OCI-M2 (cell line): Measurements from ENCODE around the gene TCF15.

Experiments used
- DNase-seq: peaks from one replicate; lab custom pipeline; 2025; ENCODE audit not compliant: unreplicated experiment; lab: John Stamatoyannopoulos, UW

The TCF15 gene

DNA sequence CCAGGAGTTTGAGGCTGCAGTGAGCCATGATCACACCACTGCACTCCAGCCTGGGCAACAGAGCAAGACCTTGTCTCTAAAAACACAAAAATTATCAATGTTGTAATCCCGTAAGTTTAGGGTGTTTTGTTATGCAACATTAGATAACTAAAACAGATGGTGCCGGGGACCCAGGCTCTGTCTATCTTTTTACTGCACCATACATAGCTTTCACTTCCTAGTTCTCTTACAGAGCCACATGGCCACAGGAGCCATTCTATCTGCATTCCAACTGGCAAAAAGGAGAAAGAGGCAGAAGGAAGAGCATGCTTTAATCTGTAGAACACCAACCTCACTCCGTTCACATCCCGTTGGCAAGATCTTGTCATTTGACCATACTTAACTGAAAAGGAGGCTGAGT lies 5.4 kb upstream of the TCF15 start:
- DNase-seq: no peak

DNA sequence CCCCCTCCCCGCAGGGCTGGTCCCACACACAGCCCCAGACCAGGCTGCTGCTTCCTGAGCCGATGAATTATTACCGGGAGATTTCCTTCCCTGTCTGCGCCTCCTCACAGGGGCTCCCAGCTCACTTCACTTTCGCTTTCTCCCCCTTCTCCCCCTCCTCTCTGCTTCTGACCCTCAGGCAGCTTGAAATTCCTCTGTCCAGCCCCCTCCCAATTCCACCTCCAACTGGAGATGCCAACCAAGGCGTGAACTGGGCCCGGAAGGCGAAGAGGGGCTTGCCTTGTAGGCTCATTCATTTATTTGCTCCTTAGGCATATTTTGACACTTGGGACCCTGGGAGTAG lies 1.7 kb upstream of the TCF15 start:
- DNase-seq: no peak

DNA sequence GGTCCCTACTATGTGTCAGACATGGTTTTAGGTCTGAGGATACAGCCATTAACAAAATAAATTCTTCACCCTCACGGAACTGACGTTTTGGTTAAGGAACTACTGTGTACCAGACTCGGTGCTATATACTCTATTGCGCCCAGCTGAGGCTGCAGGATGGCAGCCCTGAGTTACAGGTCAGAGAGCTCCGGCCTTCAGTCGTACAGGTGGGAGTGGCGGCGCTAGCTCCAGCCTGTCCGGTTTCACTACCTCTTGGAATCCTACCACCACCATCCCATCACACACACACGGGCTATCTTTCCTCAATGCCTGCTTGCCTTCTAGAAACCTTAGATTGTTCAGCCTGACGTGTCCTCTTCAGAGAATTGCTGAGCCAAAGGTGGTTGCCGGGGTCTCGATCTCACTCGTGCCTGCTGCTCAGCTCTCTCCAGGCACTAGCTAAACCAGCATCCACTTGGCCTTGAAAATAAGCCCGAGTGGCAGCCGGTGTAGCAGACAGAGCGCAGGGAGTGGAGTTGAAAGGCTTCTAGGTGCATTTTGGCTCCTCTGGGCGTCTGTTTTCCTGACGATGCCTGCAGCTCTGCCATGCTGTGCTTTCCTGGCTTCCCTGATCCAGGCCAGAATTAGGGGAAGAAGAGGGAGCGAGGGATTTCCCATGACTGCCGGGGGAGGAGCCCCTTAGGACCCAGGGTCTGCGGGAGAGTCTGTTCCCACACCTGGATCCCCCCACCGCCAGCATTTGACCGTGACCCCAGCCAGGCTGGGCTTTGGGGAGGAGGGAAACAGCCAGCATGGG lies 1.1 kb upstream of the TCF15 start:
- DNase-seq: no peak

DNA sequence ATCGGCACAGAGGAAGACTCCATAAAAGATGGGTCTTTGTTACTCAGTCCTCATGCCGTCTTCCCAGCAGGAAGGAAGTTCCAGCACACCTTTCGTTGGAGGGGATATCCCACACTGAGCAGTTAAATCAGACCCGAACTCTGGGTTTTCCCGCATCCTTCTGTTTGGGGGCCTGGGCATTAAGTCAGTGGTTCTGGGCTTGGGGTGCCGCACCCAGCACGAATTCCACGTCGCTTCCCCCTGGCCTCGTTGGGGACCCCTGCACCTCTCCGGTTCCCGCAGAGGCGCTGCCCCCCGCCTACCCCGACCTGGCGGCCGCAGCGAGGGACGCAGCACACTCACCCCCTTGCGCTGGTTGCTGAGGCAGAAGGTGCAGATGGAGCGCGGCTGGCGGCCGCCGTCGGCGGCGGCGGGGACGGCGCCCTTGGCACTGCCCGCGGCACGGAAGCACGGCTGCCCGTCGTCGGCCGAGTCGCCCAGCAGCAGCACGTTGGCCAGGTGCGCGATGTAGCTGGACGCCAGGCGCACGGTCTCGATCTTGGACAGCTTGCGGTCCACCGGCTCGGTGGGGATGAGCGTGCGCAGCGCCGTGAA lies 641 bp downstream of the TCF15 start:
- no peak for DNase-seq

DNA sequence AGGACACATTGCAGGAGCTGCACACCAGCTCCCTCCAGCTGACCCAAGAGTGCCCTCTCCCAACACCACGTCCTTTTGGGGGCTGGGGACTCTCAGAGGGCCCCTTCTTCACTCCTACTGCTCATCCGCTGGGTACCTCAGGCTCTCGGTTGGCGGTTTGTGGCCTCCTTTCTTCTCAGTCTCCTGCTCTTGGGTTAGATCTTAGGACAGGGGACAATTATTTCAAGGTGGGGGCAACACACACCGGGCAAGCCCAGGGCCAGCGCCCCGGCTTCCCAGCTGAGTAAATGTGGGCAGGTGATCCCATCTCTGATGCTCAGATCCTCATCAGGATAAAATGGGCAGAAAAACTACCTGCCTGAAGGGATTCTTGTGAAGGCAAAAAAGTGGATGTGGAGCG lies 1.1 kb downstream of the TCF15 start:
- no peak for DNase-seq

DNA sequence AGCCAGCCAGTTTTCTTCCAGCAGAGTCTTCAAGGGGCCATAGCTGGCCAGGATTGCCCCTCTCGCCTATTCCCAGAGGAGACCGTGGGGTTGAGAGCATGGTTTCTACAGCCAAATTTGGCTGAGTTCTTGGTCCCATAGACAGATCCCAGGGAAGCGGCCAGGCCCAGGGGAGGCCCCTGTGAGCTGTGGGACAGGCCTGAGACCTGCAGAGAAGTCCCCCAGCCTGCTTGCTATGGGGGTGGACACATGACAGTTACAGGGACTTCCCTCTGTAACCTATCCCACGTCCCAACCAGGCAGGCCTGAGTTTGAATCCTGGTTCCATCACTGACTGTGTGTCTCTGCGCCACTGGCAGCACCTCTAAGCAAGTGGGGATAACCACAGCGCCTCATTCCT lies 2.6 kb downstream of the TCF15 start:
- DNase-seq: no peak

DNA sequence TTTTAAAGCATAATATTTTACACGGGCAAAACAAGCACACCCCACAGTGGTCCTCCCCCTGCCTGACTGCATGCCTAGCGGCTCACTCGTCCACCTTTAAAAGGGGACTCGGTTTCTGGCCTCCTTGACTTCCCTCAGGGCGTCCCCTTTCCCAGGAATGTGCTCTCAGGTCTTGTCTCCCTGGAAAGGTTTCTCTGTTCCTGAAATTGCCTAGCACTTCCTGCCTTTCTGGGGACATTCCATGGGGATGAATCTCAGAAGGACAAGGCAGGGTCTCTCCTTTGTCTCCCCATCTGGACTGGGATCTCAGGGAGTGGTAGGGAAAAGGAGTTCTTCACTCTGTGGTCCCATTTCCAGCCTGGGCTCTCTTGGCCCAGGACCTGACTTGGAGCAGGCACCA lies 4.9 kb downstream of the TCF15 start:
- no peak for DNase-seq

DNA sequence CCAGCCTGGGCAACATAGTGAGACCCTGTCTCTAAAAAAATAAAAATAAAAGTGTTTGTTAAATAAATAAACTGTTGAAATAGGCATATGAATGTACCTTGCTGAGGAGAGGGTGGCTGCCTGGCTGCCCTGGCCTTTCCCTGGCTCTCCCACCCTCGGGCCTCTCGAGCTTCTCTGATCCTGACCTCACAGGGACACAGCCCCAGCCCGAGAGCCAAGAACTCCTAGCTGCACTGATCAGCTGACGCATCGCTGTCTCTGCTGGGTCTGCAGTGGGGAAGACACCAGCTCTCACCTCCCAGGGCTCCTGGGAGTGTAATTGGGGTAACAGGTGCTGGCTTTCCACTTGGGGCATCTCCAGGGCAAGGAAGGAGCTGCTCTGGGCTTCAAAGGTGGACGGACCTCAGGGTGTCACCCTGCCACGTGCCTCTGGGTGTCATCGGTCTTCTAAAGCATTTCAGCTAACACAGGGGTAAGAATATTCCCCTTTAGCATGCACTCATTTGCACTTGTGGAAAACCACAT lies 6.9 kb downstream of the TCF15 start:
- DNase-seq: no peak

DNA sequence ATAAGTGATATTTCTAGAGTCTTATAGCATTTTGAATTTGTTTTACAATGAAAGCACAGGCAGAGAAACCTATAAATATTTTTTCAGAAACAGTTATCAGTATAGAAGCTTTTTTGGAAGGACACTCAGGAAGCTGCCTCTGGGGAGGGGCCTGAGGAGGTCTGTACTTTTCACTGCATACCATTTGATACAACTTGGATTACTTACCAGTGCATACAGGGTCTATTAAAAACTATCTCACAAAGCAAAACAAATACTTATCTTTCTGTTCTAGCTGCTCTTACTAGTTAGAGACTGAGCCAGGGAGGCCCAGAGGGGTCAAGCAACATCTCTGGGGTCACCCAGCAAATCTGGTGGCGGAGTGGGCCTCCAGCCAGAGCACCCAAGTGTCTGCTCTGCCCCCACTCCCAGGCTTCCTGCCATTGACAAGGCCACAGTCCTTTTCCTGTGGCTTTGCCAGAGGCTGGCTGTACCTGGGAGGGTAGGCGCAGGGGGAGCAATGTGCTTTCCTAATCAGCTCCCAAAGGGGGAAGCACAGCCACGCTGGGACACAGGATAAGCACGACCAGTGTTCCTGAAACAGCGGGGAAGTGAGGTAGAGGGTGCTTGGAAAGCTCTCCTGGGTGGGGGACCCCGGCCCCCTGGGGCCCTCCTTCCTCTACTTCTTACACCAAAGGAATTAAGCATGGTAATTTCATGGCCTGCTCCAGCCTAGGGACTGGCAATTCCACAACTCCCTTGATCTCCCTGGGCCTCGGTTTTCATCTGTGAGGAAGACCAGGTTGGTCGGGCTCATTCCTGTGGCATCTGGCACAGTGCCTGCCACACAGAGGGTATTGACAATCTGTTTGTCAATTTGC lies 7.8 kb downstream of the TCF15 start:
- DNase-seq: no peak

DNA sequence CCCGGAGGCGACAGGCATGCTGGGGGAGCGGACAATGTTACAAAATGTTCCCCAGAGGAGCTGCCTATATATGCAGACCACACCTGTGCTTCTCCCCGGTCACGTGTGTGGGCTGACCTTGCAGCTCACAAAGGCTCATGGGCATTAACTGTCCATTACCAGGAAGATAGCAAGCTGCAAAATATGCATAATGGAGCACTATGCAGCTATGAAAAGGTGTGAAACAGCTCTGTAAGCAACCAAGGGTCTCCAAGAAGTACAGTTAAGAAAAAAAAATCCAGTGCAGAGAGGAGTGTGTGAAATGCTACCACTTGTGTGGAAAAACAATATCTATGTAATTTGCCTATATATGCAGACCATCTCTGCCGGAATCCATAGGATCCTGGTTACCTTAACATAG lies 9.4 kb downstream of the TCF15 start:
- DNase-seq: no peak

DNA sequence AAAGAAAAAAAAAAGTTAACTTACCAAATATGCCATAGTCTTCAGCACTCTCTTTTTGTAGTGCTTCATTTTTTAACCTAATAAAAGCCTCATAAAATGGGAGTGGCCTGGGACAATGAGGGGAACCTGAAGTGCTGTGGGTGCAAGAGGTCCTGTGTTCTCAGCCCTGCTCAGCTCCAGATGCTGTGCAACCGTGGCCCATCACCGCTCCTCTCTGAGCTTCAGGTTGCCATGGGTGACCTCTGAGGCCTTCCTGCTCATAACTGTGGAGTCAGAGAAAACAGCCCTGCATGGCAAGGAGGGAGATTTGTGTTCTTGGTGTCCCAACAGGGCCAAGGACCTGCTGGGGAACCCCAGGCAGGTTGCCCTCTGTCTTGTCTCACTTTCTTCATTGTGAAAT lies 10.0 kb downstream of the TCF15 start:
- no peak for DNase-seq

DNA sequence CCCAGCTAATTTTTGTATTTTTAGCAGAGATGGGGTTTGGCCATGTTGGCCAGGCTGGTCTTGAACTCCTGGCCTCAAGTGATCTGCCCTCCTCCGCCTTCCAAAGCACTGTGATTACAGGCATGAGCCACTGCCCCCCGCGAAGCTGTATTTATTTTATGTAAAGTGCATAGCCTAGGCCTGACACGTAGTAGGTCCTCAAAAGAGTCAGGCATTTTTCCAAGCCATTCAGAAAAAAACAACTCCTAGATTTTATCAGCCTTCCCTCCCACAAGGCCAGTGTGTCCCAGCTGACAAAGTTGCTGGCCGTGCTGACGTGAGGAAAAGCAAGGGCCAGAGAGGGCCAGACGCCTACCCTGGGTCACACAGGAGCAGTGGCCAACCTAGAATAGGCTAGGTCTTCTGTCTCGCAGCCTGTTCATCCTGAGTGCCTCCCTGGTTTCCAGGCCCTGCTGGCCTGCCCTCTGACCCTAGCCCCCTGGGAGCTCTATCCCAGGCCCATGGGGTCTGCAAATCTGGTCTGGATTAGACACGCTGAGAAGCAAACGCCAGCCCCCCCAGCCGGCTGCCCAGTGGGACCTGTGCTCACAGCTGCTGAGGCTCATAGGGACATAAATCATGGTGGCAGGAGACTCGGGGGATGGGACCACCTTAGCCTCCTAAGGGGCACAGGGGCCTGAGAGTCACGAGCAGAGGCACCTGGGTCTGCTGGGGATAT lies 11.8 kb downstream of the TCF15 start:
- DNase-seq: no peak

DNA sequence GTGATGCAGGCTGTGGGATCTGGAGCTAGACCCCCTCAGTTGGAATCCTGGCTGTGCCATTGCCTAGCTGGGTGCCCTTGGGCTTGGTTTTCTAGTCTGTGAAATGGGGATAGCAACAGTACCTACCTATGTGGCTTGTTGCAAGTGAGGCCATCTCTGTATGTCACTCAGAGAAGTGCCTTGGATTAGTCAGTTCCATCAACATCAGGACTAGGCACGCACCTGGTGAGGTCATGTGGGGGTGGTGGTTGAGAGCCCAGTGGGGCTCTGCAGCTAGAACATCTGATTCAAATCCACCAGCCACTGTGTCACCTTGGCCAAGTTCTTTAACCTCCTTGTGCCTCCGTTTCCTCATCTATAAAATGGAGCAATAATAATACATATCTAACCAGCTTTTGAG lies 12.5 kb downstream of the TCF15 start:
- DNase-seq: no peak

DNA sequence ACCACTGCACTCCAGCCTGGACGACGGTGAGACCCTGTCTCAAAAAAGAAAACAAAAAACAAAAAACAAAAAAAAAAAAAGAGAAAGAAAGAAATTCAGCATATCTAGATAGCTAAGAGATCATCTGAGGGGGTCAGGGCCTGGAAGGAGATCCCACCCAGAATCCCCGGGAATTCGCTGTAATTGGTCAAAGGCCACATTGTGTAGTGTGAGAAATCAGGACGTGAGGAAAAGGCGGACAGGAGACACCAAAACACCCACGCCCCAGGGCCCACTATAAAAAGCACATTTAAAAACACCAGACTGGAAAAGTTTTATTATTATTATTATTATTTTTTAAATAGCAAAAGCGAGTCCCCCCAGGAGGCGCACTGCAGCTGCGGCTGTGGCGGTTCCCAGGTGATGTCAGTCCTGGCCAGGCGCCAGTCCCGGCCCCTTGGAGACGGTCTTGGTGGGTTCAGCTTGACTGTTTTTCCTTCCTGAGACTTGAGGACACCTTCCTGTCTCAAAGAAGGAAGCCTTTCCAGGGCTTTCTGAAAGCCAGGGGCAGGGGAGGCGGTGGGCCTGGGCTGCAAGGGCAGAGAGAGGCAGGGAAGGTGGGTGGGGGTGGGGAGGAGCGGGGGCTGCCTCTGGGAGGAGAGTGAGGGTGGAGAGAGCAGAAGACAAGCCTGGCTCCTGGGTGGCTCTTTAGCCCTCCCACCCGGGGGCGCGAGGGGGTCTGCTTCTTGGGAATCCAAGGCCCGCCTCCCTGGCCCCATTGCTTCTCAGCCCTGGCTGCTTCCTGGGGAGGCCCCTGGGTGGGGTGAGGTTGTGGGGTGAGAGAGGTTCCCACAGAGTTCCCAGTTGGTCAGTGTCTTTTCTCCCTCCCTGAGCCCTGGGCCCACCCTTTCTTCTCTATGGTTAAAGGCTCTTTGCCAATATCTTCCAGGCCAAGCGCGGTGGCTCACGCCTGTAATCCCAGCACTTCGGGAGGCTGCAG lies 14.5 kb downstream of the TCF15 start:
- no peak for DNase-seq

DNA sequence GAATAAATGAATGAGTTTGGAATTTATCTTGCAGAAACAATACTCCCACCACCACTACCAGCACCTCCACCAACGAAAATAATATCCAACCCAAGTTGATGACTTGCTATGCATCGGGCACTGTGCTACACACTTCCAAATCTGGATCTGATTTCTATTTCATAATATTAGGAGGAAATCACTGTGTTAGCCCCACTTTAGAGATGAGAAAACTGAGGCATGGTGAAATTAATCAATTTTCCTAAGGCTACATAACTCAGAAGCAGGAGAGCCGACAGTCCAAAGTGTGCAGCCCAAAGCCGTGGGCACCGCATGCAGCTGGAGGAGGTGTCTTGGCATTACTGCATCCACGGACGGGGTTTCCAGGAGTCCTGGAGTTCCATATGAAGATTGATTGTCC lies 17.6 kb downstream of the TCF15 start:
- DNase-seq: no peak

DNA sequence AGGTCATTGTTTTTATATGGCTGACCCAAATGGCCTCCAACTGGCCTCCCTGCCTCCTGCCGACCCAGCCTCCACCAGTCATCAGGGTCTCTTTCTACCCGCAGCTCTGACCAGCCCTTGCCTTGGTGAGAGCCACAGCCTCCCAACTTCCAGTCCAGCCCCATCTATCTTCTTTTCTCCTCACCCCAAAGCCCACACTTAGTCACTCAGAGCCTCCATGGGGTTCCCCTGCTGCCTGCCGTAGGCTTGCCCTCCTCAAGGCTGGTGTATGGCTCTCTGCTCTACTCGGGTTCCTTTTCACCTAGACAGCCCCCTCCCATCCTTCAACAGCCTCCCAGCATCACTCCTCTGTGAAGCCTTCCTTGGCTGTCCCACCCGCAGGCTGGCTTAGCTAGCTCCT lies 18.2 kb downstream of the TCF15 start:
- no peak for DNase-seq

DNA sequence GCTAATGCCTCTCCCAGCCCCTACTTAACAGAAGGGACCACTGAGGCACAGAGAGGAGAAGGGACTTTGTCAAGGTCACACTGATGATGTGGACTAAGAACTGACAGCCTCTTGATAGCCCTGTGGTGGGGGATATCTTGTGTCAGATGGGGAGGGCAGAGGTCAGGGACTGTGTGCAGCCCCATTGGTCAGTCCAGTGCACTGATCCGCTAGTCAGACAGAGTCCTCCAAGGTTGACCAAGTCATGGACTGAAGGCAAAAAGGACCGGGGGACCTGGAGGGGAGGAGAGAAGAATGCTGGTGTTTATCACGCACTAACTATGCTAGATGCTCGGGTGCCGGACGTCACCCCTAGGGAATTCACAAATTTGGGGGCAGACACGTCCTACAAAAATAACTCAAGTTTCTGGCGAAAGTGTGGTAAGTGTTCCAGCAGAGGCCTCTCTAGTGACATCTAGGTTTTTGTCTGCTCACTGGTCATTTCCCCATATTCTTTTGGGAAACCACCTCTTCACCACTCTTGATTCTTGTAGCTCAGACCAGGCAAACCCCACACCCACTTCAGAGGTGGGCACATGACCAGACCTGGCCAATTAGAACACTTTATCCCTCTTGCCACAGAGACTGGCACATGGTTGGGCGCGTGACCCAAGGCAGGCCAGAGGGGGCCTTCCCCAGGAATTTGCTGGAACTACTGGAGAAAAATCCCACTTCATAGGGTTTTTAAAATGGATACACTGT lies 21.0 kb downstream of the TCF15 start:
- no peak for DNase-seq

DNA sequence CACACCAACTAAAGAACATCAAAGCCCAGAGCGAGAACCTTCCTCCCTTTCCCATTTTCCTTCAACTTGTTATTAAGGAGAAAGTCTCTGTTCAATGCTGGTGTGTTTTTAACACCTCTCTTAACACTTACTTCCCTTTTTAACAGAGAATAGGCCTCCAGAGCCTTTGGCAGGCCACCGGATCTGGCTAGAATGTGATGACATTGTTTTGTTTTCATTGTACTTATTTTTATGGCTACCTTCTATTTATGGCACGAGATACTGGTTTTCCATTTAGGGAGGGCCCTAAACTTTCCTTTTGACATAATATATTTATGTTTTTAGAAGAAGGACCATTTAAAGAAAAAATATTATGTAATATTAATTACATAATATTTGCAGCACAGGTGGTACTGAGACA lies 21.6 kb downstream of the TCF15 start:
- DNase-seq: no peak

DNA sequence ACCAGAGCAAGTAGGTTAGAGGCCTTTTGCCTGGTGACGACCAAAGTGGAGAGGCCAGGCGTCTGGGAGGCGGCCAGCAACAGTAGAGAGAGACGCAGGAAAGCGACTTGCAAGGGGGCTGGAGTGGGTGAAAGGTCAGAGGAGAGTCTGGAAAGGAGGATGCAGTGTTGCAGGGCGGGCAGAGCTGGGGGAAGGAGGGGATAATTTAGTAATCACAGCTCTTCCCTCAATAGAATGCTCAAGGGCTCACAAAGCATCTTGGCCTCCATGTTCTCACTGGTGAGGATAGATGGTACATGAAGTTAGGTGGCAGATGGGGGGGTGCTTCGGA lies 25.2 kb downstream of the TCF15 start:
- DNase-seq: no peak
